A172 (cell line): ENCODE data around the gene DOC2B. TPM values are rescaled to one million over a fixed set of nuclear protein-coding genes. Genes with fewer than 3 reads are reported as not detected.
"Not testable (repeated sequence)": the region's sequence is repeated elsewhere in the genome, so short reads cannot be mapped to it uniquely, and the experiment has no call there.

Experiments used
- DNase-seq: peaks from one replicate; pipeline ENCODE4 v3.0.0-alpha.2; 2015; ENCODE audit warnings: low spot score
- total RNA-seq: library from RNA; depleted of rRNA; stranded (reverse); fragments of >200 nt; shearing (Covaris generic); gene quantifications from 2 replicates; pipeline ENCODE4 v1.2.3, GENCODE V29; 2014

Gene DOC2B
- total RNA-seq, 1 experiment from 2014 or later: 0.14 TPM

GRCh38 chr17:213286-214105 is 32.0 kb upstream of the DOC2B start:
- no peak for DNase-seq

- no peak for DNase-seq
These were observed 29.0 kb upstream of the DOC2B start for GRCh38 chr17:210402-210801.

- DNase-seq: no peak
These were observed 27.0 kb upstream of the DOC2B start for GRCh38 chr17:208429-208828.

- no peak for DNase-seq
These were observed 26.3 kb upstream of the DOC2B start for GRCh38 chr17:207775-208174.

GRCh38 chr17:206941-207560 is 25.6 kb upstream of the DOC2B start:
- DNase-seq: no peak

- not testable (repeated sequence) for DNase-seq
These were observed 25.0 kb upstream of the DOC2B start for GRCh38 chr17:206484-206883.

- DNase-seq: no peak
These were observed 24.4 kb upstream of the DOC2B start for GRCh38 chr17:205817-206216.

- no peak for DNase-seq
These were observed 23.8 kb upstream of the DOC2B start for GRCh38 chr17:205148-205669.

GRCh38 chr17:204427-205147 is 23.1 kb upstream of the DOC2B start:
- DNase-seq: no peak

GRCh38 chr17:202501-202951 is 21.1 kb upstream of the DOC2B start:
- DNase-seq: no peak

- DNase-seq: not testable (repeated sequence)
These were observed 20.3 kb upstream of the DOC2B start for GRCh38 chr17:201736-202135.

GRCh38 chr17:201257-201656 is 19.8 kb upstream of the DOC2B start:
- not testable (repeated sequence) for DNase-seq

GRCh38 chr17:200586-200985 is 19.1 kb upstream of the DOC2B start:
- DNase-seq: no peak

- DNase-seq: peak; percentile 47
These were observed 18.5 kb upstream of the DOC2B start for GRCh38 chr17:199806-200545.

- no peak for DNase-seq
These were observed 17.7 kb upstream of the DOC2B start for GRCh38 chr17:199191-199604.

GRCh38 chr17:198225-198624 is 16.8 kb upstream of the DOC2B start:
- not testable (repeated sequence) for DNase-seq

- no peak for DNase-seq
These were observed 15.9 kb upstream of the DOC2B start for GRCh38 chr17:197352-197751.

GRCh38 chr17:194828-195602 is 13.6 kb upstream of the DOC2B start:
- no peak for DNase-seq

- no peak for DNase-seq
These were observed 12.7 kb upstream of the DOC2B start for GRCh38 chr17:193841-194806.

- no peak for DNase-seq
These were observed 12.0 kb upstream of the DOC2B start for GRCh38 chr17:193426-193810.
